GM18526 (cell line): ENCODE results near the gene ASCL3.

ENCODE experiments used
- POLR2A ChIP-seq: IDR thresholded peaks from 3 replicates; pipeline ENCODE4 v1.6.1; 2011; ENCODE audit not compliant: insufficient read length; ENCODE audit errors: extremely low read depth

ASCL3 gene

DNA sequence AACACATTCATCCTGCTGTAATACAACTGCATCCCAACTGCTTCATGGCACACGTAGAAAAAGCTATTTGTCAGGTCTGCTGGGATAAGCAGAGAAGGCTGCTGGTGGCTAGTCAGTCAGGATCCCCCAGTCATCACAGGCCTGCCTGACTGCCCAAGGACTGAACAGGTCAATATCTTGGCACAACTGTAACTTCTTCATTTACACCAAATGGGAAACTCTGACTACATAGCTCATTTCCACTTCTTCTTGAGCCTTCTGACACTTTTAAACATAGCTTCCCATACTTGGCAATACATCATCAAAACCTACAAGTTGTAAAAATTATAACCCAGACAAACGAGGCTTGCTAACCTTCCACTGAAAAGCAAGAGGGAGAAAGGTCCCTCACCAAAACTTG lies 18.6 kb upstream of the ASCL3 start:
- TF ChIP-seq POLR2A = no peak

DNA sequence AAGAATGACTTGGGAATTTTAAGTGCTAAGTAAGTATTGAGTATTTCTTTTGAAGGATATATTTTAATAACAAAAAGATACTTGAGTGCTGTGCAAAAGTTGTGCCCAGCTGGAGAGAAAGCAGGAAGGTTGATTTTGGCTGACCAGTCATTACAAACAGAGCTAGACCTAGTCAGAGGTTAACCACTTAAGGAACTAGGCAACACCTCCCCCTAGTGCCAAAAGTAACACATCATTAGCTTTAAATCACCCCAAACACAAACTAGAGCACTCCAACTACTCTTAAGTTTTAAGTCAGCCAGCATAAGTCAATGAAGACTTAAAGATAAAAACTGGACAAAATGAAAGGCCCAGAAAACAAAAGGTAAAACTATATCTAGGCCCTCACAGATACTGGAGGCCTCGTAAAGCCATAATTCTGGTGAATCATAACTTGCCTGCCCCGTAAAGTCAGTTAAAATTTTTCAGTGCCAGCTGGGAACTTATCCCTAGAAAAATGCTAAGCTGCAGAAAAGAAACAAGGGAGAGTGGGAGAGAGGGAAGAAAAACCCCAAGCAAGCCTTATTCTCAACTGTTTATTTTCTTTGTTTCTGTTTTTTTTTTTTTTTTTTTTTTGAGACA lies 16.8 kb upstream of the ASCL3 start:
- TF ChIP-seq POLR2A = no peak

DNA sequence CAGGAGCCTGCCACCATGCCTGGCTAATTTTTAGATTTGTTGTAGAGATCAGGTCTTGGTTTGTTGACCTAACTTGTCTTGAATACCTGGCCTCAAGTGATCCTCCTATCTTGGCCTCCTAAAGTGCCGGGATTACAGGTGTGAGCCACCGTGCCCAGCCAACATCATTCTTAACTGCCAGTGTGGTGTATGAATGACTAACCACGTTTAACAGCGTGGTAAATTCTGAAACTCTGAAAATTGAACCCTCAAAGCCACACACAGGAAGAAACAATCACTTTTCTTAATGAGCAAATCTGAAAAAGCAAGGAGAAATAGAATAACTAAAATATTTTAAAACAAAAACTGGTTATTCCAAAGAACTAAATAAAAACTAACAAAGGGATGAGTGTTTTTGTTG lies 14.0 kb upstream of the ASCL3 start:
- no peak for TF ChIP-seq POLR2A

DNA sequence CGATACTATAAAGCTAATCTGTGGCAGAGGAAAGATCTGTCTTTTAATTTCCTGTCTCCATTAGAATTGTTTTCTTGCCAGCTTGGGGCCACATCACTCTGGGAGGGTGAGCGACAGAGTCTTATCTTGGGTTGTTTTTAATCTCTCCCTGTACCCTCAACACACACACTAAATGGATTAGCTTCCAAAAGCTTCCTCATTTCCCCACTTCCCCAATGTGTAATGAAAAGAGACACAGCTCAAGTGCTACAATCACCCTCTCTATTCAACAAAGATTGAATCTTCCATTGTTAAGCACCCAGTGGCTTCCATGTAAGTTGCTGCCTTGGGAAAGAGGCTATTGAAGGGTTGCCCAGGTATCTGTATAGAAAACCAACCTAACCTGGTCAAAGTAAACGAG lies 6.1 kb upstream of the ASCL3 start:
- no peak for TF ChIP-seq POLR2A

DNA sequence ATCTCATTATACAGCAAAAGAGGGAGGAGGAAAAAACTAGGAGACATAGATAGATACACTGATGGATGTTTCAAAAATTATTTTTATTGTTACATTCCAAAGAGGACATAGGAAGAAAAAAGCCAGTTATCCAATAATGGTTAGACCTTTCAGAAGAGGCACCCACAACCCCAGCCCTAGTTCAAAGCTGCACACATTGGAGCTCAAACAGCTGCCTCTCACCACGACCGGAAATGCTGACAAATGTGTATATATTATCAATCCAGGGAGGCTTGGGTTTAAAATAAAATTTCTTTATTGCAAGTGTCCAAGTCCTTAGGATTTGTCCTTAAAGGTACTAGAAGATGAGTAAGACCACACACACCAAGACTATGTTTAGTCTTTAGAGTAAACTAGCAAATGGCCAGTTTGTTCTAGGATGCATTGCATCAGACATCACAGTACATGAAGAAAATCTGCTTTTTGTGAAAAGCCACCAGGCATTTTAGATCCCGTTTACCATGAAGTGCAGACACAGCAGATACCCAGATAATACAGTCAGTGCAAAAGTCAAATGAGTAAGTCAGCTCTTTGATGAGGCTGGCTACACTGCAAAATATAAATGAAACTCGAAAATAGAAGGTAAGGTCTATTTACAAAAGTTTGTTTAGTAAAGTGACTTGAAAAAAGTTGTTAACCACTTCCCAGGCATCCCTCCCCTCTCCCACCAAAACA lies 4.6 kb upstream of the ASCL3 start:
- no peak for TF ChIP-seq POLR2A

DNA sequence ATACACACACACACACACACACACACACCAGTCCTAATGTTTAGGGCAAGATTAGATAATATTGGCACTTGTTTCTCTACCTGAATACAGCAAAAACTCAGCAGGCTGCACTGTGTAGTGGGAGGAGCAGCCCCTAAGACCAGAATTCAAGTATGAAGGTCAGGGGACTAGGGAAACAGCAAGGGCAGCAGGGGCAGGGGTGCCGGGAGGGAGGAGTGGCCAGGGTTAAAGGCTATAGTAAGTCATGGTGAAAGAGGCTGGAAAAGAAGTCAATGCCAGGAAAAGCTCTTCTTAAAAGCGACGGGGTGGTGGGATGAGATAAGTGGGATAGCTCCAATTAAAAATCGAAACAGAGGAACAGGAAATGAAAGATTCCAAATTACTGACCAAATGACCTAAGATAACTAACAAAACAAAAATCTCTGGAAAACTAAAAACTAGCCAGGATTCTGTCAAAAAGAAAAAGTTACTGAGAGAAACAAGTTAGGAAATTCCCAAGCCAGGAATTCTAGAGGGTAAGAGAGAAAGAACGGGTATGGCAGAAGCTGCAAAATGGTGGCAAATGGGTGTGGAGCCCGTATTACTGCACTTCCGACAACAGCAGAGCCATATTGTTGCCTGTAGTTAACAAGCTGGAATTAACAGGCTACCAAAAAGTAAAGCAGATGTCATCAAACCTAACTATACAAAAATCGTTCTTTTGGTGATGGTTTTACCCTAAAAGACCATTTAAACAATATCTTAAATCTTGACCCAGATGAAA lies 1.3 kb downstream of the ASCL3 start:
- no peak for TF ChIP-seq POLR2A

DNA sequence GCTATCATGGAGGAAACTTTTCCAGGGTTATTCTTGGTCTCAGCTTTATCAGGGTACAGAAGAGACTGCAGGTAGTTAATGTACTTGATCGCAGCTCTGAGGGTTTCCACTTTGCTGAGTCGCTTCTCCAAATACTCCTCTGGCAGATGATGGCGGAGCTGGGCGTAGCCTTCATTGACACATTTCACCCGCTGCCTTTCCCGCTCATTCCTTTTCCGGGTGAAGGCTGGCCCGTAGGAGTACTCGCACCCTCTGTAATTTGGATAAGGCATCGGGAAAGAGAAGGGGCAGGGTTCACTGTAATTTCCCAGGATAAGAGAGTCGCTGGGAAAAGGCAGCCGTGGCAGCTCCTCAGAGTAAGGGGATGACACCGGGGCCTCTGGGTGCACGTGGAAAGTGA lies 5.2 kb downstream of the ASCL3 start:
- no peak for TF ChIP-seq POLR2A

DNA sequence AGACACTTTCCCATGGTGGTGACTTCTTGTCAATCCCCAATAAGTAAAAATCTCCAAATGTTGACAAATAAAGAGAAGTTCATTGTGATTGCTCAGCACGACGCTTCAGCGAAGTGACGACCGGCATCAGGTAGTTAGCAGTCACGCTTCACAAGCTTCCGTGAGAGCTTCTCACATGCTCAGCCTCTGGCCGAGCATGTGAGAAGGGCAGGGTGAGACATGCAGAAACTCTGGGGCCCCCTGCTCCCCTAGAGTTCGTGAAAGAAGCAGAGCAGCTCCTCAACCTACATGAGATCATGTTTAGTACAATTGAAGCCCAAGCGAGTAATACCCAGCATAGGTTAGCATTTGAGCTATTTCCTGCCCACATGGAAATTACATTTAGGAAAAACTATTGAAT lies 5.7 kb downstream of the ASCL3 start:
- no peak for TF ChIP-seq POLR2A

DNA sequence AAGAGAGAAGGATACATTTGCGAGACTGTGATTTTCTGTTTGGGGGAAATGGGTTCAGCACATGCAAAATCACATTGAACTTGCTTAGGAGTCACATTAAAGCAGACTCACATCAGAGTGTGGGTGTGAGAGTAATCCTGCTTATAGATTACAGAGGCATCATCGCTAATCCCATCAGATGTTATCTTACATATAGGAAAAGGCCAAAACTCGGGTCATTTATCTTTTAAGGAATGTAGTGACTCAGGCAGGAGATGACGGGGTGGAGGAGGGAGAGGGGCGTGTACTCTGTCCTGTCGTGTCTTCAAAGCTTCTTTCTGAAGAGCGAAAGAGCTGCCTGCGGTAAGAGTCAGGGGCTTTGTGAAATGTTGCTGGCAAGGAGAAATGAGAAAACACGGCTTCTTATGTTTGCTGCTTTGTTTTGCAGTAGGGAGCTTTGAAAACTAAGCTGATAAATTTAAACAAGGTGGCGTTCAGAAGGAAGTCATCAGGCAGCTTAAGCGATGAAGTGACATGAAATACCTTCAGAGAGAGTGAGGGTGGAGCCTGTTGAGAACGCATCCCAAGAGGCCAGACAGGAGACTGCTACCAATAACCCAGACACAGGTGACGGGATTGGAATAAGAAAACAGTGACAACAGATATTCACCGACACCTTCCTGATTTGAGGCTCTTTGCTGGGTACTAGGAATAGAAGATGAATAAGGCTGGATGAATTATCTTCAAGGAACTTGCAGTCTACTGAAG lies 7.9 kb downstream of the ASCL3 start:
- no peak for TF ChIP-seq POLR2A

DNA sequence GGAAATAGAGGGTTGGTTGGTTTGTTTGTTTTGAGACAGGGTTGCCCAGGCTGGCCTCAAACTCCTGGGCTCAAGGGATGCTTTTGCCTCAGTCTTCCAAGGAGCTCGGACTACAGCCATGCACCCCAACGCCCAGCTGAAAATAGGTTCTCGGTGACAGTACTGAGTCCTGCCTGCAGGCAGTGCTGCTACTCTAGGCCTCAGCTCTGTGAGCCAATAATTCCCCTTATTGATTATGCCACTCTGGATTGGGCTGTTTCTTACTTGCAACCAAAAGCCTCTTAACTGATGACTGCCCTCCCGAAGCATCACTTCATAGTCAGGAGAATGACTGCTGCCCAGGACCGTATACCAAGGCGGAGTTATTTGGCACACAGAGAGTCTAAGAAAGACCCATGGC lies 8.9 kb downstream of the ASCL3 start:
- TF ChIP-seq POLR2A = no peak

DNA sequence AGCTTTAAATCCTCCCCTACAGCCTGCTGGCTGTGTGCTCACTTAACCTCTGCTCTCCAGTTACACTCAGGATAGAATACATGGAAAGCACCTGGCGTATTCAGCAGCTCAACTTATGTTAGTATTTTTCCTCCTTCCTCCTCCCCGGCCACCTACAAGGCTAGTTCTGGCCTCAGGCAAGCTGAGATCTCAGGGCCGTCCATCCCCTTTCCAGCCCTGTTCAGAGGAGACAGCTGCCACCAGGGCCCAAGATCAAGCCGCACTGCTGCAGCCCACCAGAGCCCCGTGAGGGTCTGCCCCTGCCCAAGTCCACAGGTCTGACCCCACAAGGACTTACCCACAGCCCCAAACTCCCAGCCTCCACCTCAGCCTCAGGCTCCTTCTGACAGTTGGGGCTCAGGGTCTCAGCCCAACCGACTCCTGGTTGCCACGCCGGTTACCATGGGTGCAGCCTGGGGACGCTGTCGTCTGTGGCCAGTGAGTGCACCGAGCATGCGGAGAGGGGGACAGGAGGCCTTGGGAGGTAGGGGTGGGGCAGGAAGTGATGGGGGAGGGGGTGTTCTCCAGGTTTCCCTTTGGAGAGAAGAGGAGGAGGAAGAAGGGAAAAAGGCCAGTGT lies 10.1 kb downstream of the ASCL3 start, which contains the start of gene C11orf16:
C11orf16 (minus strand) TSS at position 384 of the 617 bp plus-strand sequence. CDS start 639 bp downstream, outside the sequence.
- no peak for TF ChIP-seq POLR2A

DNA sequence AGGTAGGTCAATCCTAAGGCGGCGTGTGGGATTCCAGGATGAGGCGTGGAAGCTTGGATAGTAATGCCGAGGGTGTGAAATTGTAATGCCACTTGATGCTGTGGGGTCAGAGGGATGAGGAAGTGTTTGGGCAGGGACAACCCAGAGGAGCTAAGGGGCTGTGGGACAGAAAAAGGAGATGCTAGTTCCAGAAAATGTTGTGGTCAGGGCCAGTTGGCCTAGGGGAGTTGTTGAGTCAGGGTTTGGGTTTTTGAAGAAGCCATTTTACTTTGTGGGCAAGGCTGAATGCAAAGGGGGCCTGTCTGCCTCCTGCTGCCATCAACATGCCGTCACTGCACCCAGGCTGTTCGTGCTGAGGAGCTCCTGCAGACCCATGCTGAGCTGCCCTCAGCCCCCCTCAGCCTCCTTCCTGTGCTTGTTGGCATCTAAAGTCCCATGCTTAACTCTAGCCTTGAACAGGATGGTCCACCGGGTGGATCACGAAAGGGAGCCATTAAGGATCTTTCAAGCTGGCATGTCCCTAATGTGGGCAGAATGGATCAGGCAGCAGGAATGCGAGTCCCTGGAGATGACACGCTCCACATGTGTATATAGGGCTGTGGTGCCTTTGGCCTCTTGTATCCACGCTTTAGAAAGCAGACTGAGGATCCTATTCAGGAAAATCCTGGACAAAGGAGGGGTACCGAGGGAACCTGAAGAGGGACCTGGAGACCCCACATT lies 12.2 kb downstream of the ASCL3 start:
- no peak for TF ChIP-seq POLR2A

DNA sequence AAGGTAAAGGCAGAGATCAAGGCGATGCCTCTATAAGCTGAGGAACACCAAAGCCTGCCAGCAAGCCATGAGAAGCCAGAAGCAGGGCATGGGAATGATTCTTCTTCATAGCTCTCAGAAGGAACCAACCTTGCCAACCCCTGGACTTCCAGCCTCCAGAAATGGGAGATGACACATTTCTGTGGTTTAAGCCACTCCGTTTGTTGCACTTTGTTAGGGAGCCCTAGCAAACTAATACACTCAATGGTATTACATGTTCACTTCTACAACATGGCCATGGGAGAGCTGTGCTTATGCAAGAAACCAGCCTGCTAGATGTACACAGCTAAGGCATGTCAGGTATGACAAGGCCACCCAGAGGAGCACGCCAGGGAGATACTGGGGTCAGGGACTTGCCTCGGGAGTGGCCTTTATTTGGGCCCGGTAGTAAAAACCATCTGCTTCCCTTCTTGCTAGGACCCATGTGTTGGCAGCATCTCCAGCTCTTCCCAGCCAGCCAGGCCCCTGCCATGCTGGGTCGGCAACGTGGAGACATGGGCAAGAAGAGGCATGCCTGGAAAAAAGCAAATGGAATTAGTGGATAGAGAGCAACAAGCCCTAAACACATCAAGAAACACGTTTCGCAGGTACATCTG lies 13.7 kb downstream of the ASCL3 start:
- no peak for TF ChIP-seq POLR2A

DNA sequence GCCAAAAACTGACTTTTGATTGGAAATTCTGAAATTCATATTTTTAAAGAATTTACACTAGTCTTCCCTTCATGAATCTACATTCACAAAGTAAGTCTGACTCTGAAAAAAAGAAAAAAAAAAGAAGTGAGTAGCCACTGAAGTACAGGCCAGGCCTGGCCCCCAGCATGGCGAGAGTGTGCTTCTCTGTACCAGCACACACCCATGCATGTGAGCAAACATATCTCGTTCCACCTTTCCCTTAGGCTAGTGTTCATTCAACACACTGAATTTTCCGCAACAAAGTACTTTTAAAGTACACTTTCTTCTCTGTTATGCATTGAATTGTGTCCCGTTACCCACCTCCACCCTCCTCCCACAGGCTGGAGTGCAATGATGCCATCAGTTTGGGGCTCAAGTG lies 14.6 kb downstream of the ASCL3 start:
- TF ChIP-seq POLR2A = no peak
